SK-N-SH treated with all-trans-retinoic acid at 6 μM for 48 hours (cell line): ENCODE results near the gene GATA6.

Experiments
- ATAC-seq: fragments of 200-7000 bp; cut with Tn5 transposase; 3 replicates; pipeline ENCODE4 v1.9.1; 2020; ENCODE audit warnings: mild to moderate bottlenecking, moderate library complexity
- ARNTL ChIP-seq: fragments of 450-650 bp; formaldehyde crosslinking; IDR thresholded peaks from 2 replicates; pipeline ENCODE4 v1.5.0; 2020; ENCODE audit warnings: low read depth, mild to moderate bottlenecking, moderate library complexity, borderline replicate concordance
- BACH2 ChIP-seq: fragments of 250-450 bp; sonication (Bioruptor Pico); IDR thresholded peaks from 2 replicates; pipeline ENCODE4 v1.9.0; 2021; ENCODE audit warnings: mild to moderate bottlenecking, borderline replicate concordance
- CSDC2 ChIP-seq: fragments of 250-450 bp; sonication (Bioruptor Pico); IDR thresholded peaks from 2 replicates; pipeline ENCODE4 v1.5.0; 2020; ENCODE audit warnings: mild to moderate bottlenecking, moderate library complexity
- ESRRG ChIP-seq: fragments of 250-450 bp; sonication (Bioruptor Pico); IDR thresholded peaks from 2 replicates; pipeline ENCODE4 v1.6.1; 2021; ENCODE audit warnings: mild to moderate bottlenecking
- ISL1 ChIP-seq: fragments of 250-450 bp; sonication (Bioruptor Pico); IDR thresholded peaks from 2 replicates; pipeline ENCODE4 v2.1.2; 2022; ENCODE audit warnings: mild to moderate bottlenecking, moderate library complexity
- OSR1 ChIP-seq: fragments of 250-450 bp; sonication (Bioruptor Pico); IDR thresholded peaks from 2 replicates; pipeline ENCODE4 v1.8.0; 2022; ENCODE audit warnings: moderate library complexity, mild to moderate bottlenecking, inconsistent platforms
- RARB ChIP-seq: fragments of 250-450 bp; sonication (Bioruptor Pico); IDR thresholded peaks from 2 replicates; pipeline ENCODE4 v1.8.0; 2021; ENCODE audit warnings: mild to moderate bottlenecking, moderate library complexity
- SNAI2 ChIP-seq: fragments of 250-450 bp; sonication (Bioruptor Pico); IDR thresholded peaks from 2 replicates; pipeline ENCODE4 v1.5.0; 2020; ENCODE audit warnings: mild to moderate bottlenecking, moderate library complexity
- TCF4 ChIP-seq: fragments of 250-450 bp; sonication (Bioruptor Pico); IDR thresholded peaks from 2 replicates; pipeline ENCODE4 v1.8.0; 2021; ENCODE audit warnings: mild to moderate bottlenecking, moderate library complexity, borderline replicate concordance
- TOX ChIP-seq: fragments of 250-450 bp; sonication (Bioruptor Pico); IDR thresholded peaks from 2 replicates; pipeline ENCODE4 v1.8.0; 2021; ENCODE audit warnings: mild to moderate bottlenecking, moderate library complexity, borderline replicate concordance
- ZC3H10 ChIP-seq: fragments of 250-450 bp; sonication (Bioruptor Pico); IDR thresholded peaks from 2 replicates; pipeline ENCODE4 v1.5.1; 2021; ENCODE audit warnings: mild to moderate bottlenecking, moderate library complexity
- ZFP3 ChIP-seq: fragments of 250-450 bp; sonication (Bioruptor Pico); IDR thresholded peaks from 2 replicates; pipeline ENCODE4 v1.5.0; 2020; ENCODE audit warnings: mild to moderate bottlenecking, moderate library complexity
- ZNF565 ChIP-seq: fragments of 450-650 bp; formaldehyde crosslinking; conservative IDR thresholded peaks from 2 replicates; pipeline ENCODE4 v1.5.0; 2020; ENCODE audit warnings: low read depth, mild to moderate bottlenecking, moderate library complexity
- ZNF70 ChIP-seq: fragments of 450-650 bp; formaldehyde crosslinking; IDR thresholded peaks from 2 replicates; pipeline ENCODE4 v1.5.0; 2020; ENCODE audit warnings: mild to moderate bottlenecking, moderate library complexity
- ZNF8 ChIP-seq: fragments of 450-650 bp; formaldehyde crosslinking; IDR thresholded peaks from 2 replicates; pipeline ENCODE4 v1.5.0; 2020; ENCODE audit warnings: mild to moderate bottlenecking, moderate library complexity
- TF ChIP-seq, protein P1 (sequence below): fragments of 250-450 bp; sonication (Bioruptor Pico); IDR thresholded peaks from 2 replicates; pipeline ENCODE4 v1.8.0; 2021; ENCODE audit warnings: low read depth, mild to moderate bottlenecking, moderate library complexity, borderline replicate concordance
- TF ChIP-seq, protein P2 (sequence below): fragments of 250-450 bp; sonication (Bioruptor Pico); IDR thresholded peaks from 2 replicates; pipeline ENCODE4 v1.5.1; 2020; ENCODE audit warnings: low read depth, mild to moderate bottlenecking, moderate library complexity
- TF ChIP-seq, protein P3 (sequence below): fragments of 250-450 bp; sonication (Bioruptor Pico); IDR thresholded peaks from 2 replicates; pipeline ENCODE4 v1.8.0; 2020; ENCODE audit warnings: mild to moderate bottlenecking, moderate library complexity, borderline replicate concordance
- TF ChIP-seq, protein P4 (sequence below): fragments of 250-450 bp; sonication (Bioruptor Pico); IDR thresholded peaks from 2 replicates; pipeline ENCODE4 v1.5.0; 2020; ENCODE audit warnings: mild to moderate bottlenecking, moderate library complexity

GATA6 gene

DNA sequence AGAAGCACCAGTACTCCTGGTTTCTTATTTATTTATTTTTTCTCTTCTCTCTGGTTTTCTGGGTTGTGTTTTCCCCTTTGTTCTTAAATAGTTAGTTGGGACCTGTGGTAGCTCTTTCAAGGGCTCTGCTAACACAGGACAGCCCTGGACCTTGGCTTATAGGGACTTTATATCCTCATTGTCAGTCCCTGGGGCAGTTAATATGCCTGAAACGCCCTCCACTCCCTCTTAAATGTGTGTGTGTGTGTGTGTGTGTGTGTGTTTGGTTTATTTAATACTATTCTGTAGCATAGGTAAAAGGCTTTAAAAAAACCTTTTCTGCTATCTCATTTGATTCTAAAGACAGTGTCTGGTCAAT, 54.6 kb downstream of the GATA6 start:
- ATAC-seq = no peak
- TF ChIP-seq TOX (CRISPR knock-in tag) (no peak), CSDC2 (no peak), RARB (CRISPR knock-in tag) (no peak), ZNF565 (CRISPR knock-in tag) (no peak), ESRRG (CRISPR knock-in tag) (no peak), OSR1 (CRISPR knock-in tag) (no peak)
- TF ChIP-seq, protein P1, sequence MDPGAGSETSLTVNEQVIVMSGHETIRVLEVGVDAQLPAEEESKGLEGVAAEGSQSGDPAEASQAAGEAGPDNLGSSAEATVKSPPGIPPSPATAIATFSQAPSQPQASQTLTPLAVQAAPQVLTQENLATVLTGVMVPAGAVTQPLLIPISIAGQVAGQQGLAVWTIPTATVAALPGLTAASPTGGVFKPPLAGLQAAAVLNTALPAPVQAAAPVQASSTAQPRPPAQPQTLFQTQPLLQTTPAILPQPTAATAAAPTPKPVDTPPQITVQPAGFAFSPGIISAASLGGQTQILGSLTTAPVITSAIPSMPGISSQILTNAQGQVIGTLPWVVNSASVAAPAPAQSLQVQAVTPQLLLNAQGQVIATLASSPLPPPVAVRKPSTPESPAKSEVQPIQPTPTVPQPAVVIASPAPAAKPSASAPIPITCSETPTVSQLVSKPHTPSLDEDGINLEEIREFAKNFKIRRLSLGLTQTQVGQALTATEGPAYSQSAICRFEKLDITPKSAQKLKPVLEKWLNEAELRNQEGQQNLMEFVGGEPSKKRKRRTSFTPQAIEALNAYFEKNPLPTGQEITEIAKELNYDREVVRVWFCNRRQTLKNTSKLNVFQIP (CRISPR knock-in tag) = no peak
- TF ChIP-seq, protein P2, sequence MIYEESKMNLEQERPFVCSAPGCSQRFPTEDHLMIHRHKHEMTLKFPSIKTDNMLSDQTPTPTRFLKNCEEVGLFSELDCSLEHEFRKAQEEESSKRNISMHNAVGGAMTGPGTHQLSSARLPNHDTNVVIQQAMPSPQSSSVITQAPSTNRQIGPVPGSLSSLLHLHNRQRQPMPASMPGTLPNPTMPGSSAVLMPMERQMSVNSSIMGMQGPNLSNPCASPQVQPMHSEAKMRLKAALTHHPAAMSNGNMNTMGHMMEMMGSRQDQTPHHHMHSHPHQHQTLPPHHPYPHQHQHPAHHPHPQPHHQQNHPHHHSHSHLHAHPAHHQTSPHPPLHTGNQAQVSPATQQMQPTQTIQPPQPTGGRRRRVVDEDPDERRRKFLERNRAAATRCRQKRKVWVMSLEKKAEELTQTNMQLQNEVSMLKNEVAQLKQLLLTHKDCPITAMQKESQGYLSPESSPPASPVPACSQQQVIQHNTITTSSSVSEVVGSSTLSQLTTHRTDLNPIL (CRISPR knock-in tag) = no peak
- TF ChIP-seq, all 23 proteins: peak for 0

DNA sequence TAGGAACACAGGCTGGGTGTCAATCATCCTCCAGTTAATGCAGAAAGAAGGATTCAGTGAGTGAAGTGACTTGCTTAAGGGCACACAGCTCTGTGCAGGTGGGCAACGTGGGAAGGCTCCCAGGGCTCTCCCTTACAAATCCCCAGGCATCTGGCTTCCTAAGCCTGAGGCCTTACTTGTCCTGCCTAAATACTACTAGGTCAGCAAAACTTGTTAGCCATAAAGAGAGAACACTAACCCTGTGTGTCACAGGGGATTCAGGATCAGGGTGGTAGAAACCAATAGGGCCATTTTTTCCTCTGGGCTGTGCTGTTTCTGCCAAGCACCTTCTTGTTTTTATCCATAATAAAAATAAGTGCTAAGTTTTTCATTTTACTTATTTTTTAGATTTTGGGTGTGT, 55.0 kb downstream of the GATA6 start:
- ATAC-seq = no peak
- TF ChIP-seq ZFP3 (CRISPR knock-in tag) = no peak
- TF ChIP-seq ZNF8 (CRISPR knock-in tag) = no peak
- no peak for TF ChIP-seq ARNTL
- TF ChIP-seq, protein P3, sequence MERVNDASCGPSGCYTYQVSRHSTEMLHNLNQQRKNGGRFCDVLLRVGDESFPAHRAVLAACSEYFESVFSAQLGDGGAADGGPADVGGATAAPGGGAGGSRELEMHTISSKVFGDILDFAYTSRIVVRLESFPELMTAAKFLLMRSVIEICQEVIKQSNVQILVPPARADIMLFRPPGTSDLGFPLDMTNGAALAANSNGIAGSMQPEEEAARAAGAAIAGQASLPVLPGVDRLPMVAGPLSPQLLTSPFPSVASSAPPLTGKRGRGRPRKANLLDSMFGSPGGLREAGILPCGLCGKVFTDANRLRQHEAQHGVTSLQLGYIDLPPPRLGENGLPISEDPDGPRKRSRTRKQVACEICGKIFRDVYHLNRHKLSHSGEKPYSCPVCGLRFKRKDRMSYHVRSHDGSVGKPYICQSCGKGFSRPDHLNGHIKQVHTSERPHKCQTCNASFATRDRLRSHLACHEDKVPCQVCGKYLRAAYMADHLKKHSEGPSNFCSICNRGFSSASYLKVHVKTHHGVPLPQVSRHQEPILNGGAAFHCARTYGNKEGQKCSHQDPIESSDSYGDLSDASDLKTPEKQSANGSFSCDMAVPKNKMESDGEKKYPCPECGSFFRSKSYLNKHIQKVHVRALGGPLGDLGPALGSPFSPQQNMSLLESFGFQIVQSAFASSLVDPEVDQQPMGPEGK = no peak
- no peak for TF ChIP-seq ZNF70 (CRISPR knock-in tag)
- TF ChIP-seq CSDC2 = no peak

DNA sequence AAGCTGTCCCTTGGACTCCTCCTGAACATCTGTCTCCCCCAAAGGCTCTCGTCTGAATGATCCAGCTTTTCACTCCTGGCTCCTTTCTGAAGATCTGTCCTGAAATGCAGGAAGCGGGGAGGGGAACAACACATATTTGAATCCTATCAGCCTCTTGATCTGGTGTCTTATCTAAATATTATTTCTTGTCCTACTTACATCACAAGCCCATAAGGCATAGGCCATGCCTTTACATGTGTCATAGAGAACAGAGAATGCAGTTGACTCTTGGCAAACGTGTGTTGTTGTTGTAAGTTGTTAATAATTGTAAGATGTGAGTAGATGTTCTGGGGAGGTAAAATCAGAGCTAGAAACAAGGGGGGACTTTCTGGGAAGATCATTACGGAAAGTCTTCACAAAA, 57.4 kb downstream of the GATA6 start:
- TF ChIP-seq, protein P2 (CRISPR knock-in tag) = no peak
- TF ChIP-seq CSDC2 = no peak
- TF ChIP-seq, all 23 proteins: peak for 0
- ATAC-seq = no peak

DNA sequence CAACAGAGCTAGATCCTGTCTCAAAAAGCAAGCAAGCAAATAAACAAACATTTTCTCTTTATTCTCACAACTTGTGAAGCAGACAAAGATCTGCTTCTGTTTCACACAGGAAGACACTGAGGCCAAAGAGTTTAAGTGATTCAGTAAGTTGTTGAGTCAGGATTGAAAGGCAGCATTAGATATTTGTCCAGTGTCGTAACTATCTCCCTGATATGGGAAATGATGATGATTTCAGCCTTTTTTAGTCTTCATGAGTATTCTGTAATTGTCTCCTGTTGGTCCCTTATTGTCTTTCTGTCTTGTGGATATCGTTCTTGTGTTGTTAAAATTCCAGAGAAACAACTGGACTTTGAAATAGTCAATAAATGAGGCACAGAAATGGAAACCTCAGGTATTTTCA, 59.6 kb downstream of the GATA6 start:
- no peak for ATAC-seq
- TF ChIP-seq, protein P2 (CRISPR knock-in tag) = no peak
- TF ChIP-seq OSR1 (CRISPR knock-in tag) (no peak), ISL1 (CRISPR knock-in tag) (no peak), ESRRG (CRISPR knock-in tag) (no peak), ZC3H10 (CRISPR knock-in tag) (no peak), RARB (CRISPR knock-in tag) (no peak), ARNTL (no peak), BACH2 (CRISPR knock-in tag) (no peak), CSDC2 (no peak), SNAI2 (no peak), TCF4 (CRISPR knock-in tag) (no peak)
- TF ChIP-seq, protein P4, sequence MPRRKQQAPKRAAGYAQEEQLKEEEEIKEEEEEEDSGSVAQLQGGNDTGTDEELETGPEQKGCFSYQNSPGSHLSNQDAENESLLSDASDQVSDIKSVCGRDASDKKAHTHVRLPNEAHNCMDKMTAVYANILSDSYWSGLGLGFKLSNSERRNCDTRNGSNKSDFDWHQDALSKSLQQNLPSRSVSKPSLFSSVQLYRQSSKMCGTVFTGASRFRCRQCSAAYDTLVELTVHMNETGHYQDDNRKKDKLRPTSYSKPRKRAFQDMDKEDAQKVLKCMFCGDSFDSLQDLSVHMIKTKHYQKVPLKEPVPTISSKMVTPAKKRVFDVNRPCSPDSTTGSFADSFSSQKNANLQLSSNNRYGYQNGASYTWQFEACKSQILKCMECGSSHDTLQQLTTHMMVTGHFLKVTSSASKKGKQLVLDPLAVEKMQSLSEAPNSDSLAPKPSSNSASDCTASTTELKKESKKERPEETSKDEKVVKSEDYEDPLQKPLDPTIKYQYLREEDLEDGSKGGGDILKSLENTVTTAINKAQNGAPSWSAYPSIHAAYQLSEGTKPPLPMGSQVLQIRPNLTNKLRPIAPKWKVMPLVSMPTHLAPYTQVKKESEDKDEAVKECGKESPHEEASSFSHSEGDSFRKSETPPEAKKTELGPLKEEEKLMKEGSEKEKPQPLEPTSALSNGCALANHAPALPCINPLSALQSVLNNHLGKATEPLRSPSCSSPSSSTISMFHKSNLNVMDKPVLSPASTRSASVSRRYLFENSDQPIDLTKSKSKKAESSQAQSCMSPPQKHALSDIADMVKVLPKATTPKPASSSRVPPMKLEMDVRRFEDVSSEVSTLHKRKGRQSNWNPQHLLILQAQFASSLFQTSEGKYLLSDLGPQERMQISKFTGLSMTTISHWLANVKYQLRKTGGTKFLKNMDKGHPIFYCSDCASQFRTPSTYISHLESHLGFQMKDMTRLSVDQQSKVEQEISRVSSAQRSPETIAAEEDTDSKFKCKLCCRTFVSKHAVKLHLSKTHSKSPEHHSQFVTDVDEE = no peak
